Adrenal gland (tissue), 5 donors: Measurements from ENCODE around the gene ARL3.

Experiments
- CTCF ChIP-seq, 6 experiments: fragments of 450-650 bp in 4 of 6; fragments of 200-600 bp in 2 of 6; sonication (generic) in 1 of 6; IDR thresholded peaks; 1 replicate in 5 of 6; 2 replicates in 1 of 6; pipeline versions ENCODE4 v1.5.1 to v1.8.0; 2016 to 2021; ENCODE audit warnings: antibody characterized with exemption in 6 of 6, mild to moderate bottlenecking in 2 of 6, moderate library complexity in 1 of 6
- POLR2A ChIP-seq, 2 donors: fragments of 450-650 bp; IDR thresholded peaks; one replicate each; pipeline ENCODE4 v1.6.1; 2017; ENCODE audit warnings: antibody characterized with exemption in 2 of 2, mild to moderate bottlenecking in 2 of 2, moderate library complexity in 1 of 2
- donor health status: DM: no; HTN: no; CAD: no.

DNA sequence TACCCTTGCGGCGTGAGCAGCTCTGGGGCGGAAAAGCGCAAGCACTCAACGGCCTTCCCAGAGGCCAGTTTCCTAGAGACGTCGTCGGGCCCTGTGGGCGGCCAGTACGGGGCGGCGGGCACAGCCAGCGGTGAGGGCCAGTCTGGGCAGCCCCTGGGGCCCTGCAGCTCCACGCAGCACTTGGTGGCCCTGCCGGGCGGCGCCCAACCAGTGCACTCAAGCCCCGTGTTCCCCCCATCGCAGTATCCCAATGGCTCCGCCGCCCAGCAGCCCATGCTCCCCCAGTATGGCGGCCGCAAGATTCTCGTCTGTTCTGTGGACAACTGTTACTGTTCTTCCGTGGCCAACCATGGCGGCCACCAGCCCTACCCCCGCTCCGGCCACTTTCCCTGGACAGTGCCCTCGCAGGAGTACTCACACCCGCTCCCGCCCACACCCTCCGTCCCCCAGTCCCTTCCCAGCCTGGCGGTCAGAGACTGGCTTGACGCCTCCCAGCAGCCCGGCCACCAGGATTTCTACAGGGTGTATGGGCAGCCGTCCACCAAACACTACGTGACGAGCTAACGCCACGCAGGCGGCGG lies 57.3 kb downstream of the ARL3 start:
- TF ChIP-seq CTCF (IDR thresholded peaks at IDR 0.05) (no peak), POLR2A (IDR thresholded peaks at IDR 0.05) (no peak)
